Panc1 (cell line): ENCODE measurements around the gene HSDL1. TPM values are rescaled to one million over a fixed set of nuclear protein-coding genes. Genes with fewer than 3 reads are reported as not detected.

Source experiments
- ATAC-seq: fragments of 200-7000 bp; cut with Tn5 transposase; 2 replicates; pipeline ENCODE4 v1.9.1; 2020; ENCODE audit warnings: mild to moderate bottlenecking, moderate library complexity
- BruUV-seq: library from RNA; stranded (reverse); fragments of 400-500 nt; replicated peaks from 2 replicates; lab custom pipeline; 2021; lab: Mats Ljungman, UMichigan
- CTCF ChIA-PET: fragments of 300-600 bp; sonication (Branson Sonifier 250); formaldehyde crosslinking; loops from one replicate; lab custom pipeline; 2022; ENCODE audit warnings: antibody characterized with exemption; lab: Charles Lee
- POLR2A ChIA-PET: fragments of 300-600 bp; sonication (Branson Sonifier 250); formaldehyde crosslinking; loops from one replicate; lab custom pipeline; 2022; ENCODE audit warnings: antibody characterized with exemption; lab: Charles Lee
- DNase-seq: peaks from one replicate; pipeline ENCODE4 v3.0.0-alpha.2; 2010; ENCODE audit warnings: low read depth, low spot score
- H3K27ac ChIP-seq: 2 replicates; pipeline ENCODE4 v1.5.1; 2011; ENCODE audit warnings: mild to moderate bottlenecking, low read length, inconsistent platforms
- H3K27me3 ChIP-seq: fragments of 200-500 bp; sonication (Bioruptor generic); 2 replicates; pipeline ENCODE4 v1.6.0; 2014; ENCODE audit warnings: low read length, inconsistent platforms; ENCODE audit not compliant: control insufficient read depth, insufficient read depth
- H3K36me3 ChIP-seq: fragments of 200-500 bp; sonication (Bioruptor generic); 2 replicates; pipeline ENCODE4 v1.5.1; 2014; ENCODE audit warnings: inconsistent platforms, mild to moderate bottlenecking, low read length, moderate library complexity; ENCODE audit not compliant: control insufficient read depth, insufficient read depth
- H3K4me1 ChIP-seq: 2 replicates; pipeline ENCODE4 v1.5.1; 2011; ENCODE audit warnings: inconsistent platforms, mild to moderate bottlenecking, low read length, moderate library complexity; ENCODE audit not compliant: control insufficient read depth, insufficient read depth
- H3K4me3 ChIP-seq, 2 experiments: 2 replicates each; pipeline ENCODE4 v1.5.1; 2011 to 2012; ENCODE audit warnings: low read depth in 2 of 2, low read length in 2 of 2, mild to moderate bottlenecking in 2 of 2, inconsistent platforms in 1 of 2, moderate library complexity in 1 of 2
- H3K9me3 ChIP-seq: fragments of 200-500 bp; sonication (Bioruptor generic); 2 replicates; pipeline ENCODE4 v1.5.1; 2014; ENCODE audit warnings: low read depth, mild to moderate bottlenecking, inconsistent platforms, low read length, moderate library complexity; ENCODE audit not compliant: control insufficient read depth, insufficient read depth
- CTCF ChIP-seq: fragments of 450-650 bp; IDR thresholded peaks from 2 replicates; pipeline ENCODE4 v1.5.1; 2017; ENCODE audit warnings: mild to moderate bottlenecking
- POLR2AphosphoS5 ChIP-seq: IDR thresholded peaks from 2 replicates; pipeline ENCODE4 v1.6.1; 2012; ENCODE audit warnings: mild to moderate bottlenecking, low read depth, low read length, moderate library complexity
- SIN3A ChIP-seq: IDR thresholded peaks from 2 replicates; pipeline ENCODE4 v1.6.1; 2012; ENCODE audit warnings: low read depth, mild to moderate bottlenecking, low read length, moderate library complexity, borderline replicate concordance; ENCODE audit not compliant: insufficient read depth
- TCF7L2 ChIP-seq: IDR thresholded peaks from 2 replicates; pipeline ENCODE4 v1.6.1; 2011; ENCODE audit warnings: mild to moderate bottlenecking, low read depth, low read length, inconsistent platforms
- in situ Hi-C: cut with HindIII; loops from 2 replicates; pipeline ENCODE4 v1.10.0; 2016; ENCODE audit warnings: low sequenced_read_pairs, low pct_unique_long_range_greater_than_20kb
- intact Hi-C: fragments of 100-400 bp; cut with micrococcal nuclease; formaldehyde crosslinking; loops from one replicate; pipeline ENCODE4 v1.10.0; 2022; ENCODE audit not compliant: unreplicated experiment
- total RNA-seq: library from RNA; stranded (reverse); gene quantifications from one replicate; pipeline ENCODE4 v1.2.1, GENCODE V29; 2021; ENCODE audit not compliant: unreplicated experiment
- TF ChIP-seq, protein P1 (sequence below), 2 experiments: IDR thresholded peaks; 2 replicates each; pipeline ENCODE4 v1.6.1; 2011 to 2012; ENCODE audit warnings: low read depth in 2 of 2, control low read depth in 1 of 2, low read length in 1 of 2, mild to moderate bottlenecking in 1 of 2, moderate library complexity in 1 of 2; ENCODE audit not compliant: insufficient read depth in 1 of 2

The HSDL1 gene
- total RNA-seq, 1 experiment from 2014 or later = 24.6 TPM

DNA sequence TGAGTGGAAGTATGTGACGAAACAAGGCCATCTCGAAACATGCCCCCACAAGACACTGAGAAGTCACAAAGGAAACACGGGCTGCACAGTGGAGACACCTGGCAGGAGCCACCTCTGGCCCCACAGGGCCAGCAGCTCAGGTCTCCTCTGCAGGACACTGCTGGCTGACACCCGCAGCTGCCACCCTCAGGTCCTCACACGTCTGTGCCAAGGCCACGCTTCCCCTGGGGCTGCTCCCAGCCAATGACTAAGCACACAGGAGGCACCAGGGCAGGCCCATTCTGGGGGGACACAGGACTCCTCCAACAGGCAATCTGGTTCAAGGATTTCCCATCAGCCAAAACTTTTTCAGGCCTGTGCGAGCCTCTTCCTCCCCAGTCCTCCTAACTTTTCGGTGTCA lies 64.6 kb downstream of the HSDL1 start:
- CTCF ChIA-PET = no interaction called here
- POLR2A ChIA-PET = no interaction called here
- Histone ChIP-seq H3K4me1 (no peaks in the 10 kb centered on the region), H3K27me3 (no peaks in the 10 kb centered on the region), H3K9me3 (no peaks in the 10 kb centered on the region), H3K4me3 (no peak overlapping the region), H3K27ac (no peak overlapping the region), H3K36me3 (no peaks in the 10 kb centered on the region; the same call in 1 of the 2 replicates)
- DNase-seq (no peak), ATAC-seq (0 out of 2 replicates have a peak, but pooled peaks have one; percentile 13)
- no peak for TF ChIP-seq POLR2AphosphoS5
- TF ChIP-seq SIN3A = no peak
- TF ChIP-seq CTCF = no peak
- TF ChIP-seq, protein P1, sequence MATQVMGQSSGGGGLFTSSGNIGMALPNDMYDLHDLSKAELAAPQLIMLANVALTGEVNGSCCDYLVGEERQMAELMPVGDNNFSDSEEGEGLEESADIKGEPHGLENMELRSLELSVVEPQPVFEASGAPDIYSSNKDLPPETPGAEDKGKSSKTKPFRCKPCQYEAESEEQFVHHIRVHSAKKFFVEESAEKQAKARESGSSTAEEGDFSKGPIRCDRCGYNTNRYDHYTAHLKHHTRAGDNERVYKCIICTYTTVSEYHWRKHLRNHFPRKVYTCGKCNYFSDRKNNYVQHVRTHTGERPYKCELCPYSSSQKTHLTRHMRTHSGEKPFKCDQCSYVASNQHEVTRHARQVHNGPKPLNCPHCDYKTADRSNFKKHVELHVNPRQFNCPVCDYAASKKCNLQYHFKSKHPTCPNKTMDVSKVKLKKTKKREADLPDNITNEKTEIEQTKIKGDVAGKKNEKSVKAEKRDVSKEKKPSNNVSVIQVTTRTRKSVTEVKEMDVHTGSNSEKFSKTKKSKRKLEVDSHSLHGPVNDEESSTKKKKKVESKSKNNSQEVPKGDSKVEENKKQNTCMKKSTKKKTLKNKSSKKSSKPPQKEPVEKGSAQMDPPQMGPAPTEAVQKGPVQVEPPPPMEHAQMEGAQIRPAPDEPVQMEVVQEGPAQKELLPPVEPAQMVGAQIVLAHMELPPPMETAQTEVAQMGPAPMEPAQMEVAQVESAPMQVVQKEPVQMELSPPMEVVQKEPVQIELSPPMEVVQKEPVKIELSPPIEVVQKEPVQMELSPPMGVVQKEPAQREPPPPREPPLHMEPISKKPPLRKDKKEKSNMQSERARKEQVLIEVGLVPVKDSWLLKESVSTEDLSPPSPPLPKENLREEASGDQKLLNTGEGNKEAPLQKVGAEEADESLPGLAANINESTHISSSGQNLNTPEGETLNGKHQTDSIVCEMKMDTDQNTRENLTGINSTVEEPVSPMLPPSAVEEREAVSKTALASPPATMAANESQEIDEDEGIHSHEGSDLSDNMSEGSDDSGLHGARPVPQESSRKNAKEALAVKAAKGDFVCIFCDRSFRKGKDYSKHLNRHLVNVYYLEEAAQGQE (IDR thresholded peaks at IDR 0.05; ENCODE audit: insufficient read depth in 1 of 2, low read depth in 2 of 2, low read length in 1 of 2) = no peak
- TF ChIP-seq TCF7L2 = no peak
- BruUV-seq = no TSS peak
- intact Hi-C loops = no loop called here
- in situ Hi-C loops = no loop called here

GRCh38 chr16:84079664-84080063 lies 65.3 kb downstream of the HSDL1 start:
- Histone ChIP-seq H3K9me3 (no peaks in the 10 kb centered on the region), H3K4me3 (no peak overlapping the region), H3K27ac (no peak overlapping the region), H3K36me3 (no peaks in the 10 kb centered on the region; the same call in 1 of the 2 replicates), H3K4me1 (no peaks in the 10 kb centered on the region), H3K27me3 (no peaks in the 10 kb centered on the region)
- intact Hi-C loops = no loop called here
- no TSS peak for BruUV-seq
- ATAC-seq (no peak), DNase-seq (no peak)
- ChIA-PET POLR2A (no interaction called here), CTCF (no interaction called here)
- no peak for TF ChIP-seq CTCF
- no peak for TF ChIP-seq SIN3A
- TF ChIP-seq TCF7L2 = no peak
- TF ChIP-seq, protein P1 (IDR thresholded peaks at IDR 0.05; ENCODE audit: insufficient read depth in 1 of 2, low read depth in 2 of 2, low read length in 1 of 2) = no peak
- TF ChIP-seq POLR2AphosphoS5 = no peak
- in situ Hi-C loops = no loop called here
